HG03439 (cell line): Measurements from ENCODE around the gene POU3F3.

Experiments
- ATAC-seq: cut with Tn5 transposase; IDR thresholded peaks from one replicate; pipeline ENCODE4 v1.9.1; 2021; ENCODE audit warnings: mild to moderate bottlenecking, moderate library complexity; ENCODE audit not compliant: unreplicated experiment

The POU3F3 gene

GRCh38 chr2:104853534-104854497 is at the start of gene POU3F3:
TSS of gene POU3F3 (plus strand) at chr2:104854115. CDS start at chr2:104855511, 1,396 bp downstream.
- ATAC-seq: peak; percentile 62

- ATAC-seq: no peak
Observed at GRCh38 chr2:104804148-104804890, 49.6 kb upstream of the POU3F3 start.

- no peak for ATAC-seq
Observed at GRCh38 chr2:104812286-104812685, 41.6 kb upstream of the POU3F3 start.

GRCh38 chr2:104816143-104816542 is 37.8 kb upstream of the POU3F3 start:
- no peak for ATAC-seq

GRCh38 chr2:104818264-104818663 is 35.7 kb upstream of the POU3F3 start:
- ATAC-seq: no peak

GRCh38 chr2:104820126-104820525 is 33.8 kb upstream of the POU3F3 start:
- ATAC-seq: no peak

GRCh38 chr2:104825124-104825865 is 28.6 kb upstream of the POU3F3 start:
- ATAC-seq: no peak

- ATAC-seq: no peak
Observed at GRCh38 chr2:104826016-104826415, 27.9 kb upstream of the POU3F3 start.

GRCh38 chr2:104831742-104832141 is 22.2 kb upstream of the POU3F3 start:
- no peak for ATAC-seq

- ATAC-seq: no peak
Observed at GRCh38 chr2:104834431-104835153, 19.3 kb upstream of the POU3F3 start.

GRCh38 chr2:104836265-104836664 is 17.6 kb upstream of the POU3F3 start:
- ATAC-seq: no peak

GRCh38 chr2:104836841-104837240 is 17.1 kb upstream of the POU3F3 start:
- ATAC-seq: no peak

GRCh38 chr2:104840156-104840555 is 13.8 kb upstream of the POU3F3 start:
- no peak for ATAC-seq

GRCh38 chr2:104840893-104841585 is 12.9 kb upstream of the POU3F3 start:
- no peak for ATAC-seq

GRCh38 chr2:104841744-104842143 is 12.2 kb upstream of the POU3F3 start:
- ATAC-seq: no peak

- no peak for ATAC-seq
Observed at GRCh38 chr2:104844807-104845551, 8.9 kb upstream of the POU3F3 start.

GRCh38 chr2:104845552-104845931 is 8.4 kb upstream of the POU3F3 start:
- ATAC-seq: no peak

- no peak for ATAC-seq
Observed at GRCh38 chr2:104845946-104846785, 7.7 kb upstream of the POU3F3 start.
